NAMALWA (cell line): Measurements from ENCODE around the gene NDUFS2.
A peak's percentile ranks its signal among the peaks of the same experiment; 100 is the strongest.

ENCODE experiments used
- DNase-seq: peaks from one replicate; pipeline ENCODE4 v3.0.0-alpha.2; 2015; ENCODE audit warnings: low spot score

Gene NDUFS2

GRCh38 chr1:161201836-161202712, at the start of gene NDUFS2:
Gene NDUFS2 (plus strand): TSS chr1:161202367. CDS start chr1:161202386, 19 bp downstream.
- peak; percentile 100 for DNase-seq

- peak; percentile 39 for DNase-seq
Measured at GRCh38 chr1:161153176-161153575, 49.0 kb upstream of the NDUFS2 start.

GRCh38 chr1:161153682-161154337, 48.4 kb upstream of the NDUFS2 start, which contains the start of gene UFC1:
Gene UFC1 (plus strand): TSS chr1:161153978. CDS start chr1:161153998, 20 bp downstream.
- peak; percentile 99 for DNase-seq

GRCh38 chr1:161157867-161158266, 44.3 kb upstream of the NDUFS2 start:
- peak; percentile 53 for DNase-seq

- DNase-seq = peak; percentile 50
Measured at GRCh38 chr1:161158316-161159010, 43.7 kb upstream of the NDUFS2 start.

GRCh38 chr1:161159087-161159912, 42.9 kb upstream of the NDUFS2 start, which contains the start of gene USP21:
Gene USP21 (plus strand): TSS chr1:161159500. CDS start chr1:161160641, 1,141 bp downstream.
- peak; percentile 97 for DNase-seq

- no peak for DNase-seq
Measured at GRCh38 chr1:161159913-161160243, 42.3 kb upstream of the NDUFS2 start.

- no peak for DNase-seq
Measured at GRCh38 chr1:161160671-161161145, 41.5 kb upstream of the NDUFS2 start.

GRCh38 chr1:161161652-161162051, 40.5 kb upstream of the NDUFS2 start:
- DNase-seq = no peak

GRCh38 chr1:161162052-161162451, 40.1 kb upstream of the NDUFS2 start:
- DNase-seq = no peak

- no peak for DNase-seq
Measured at GRCh38 chr1:161162806-161163205, 39.4 kb upstream of the NDUFS2 start.

GRCh38 chr1:161163793-161164192, 38.4 kb upstream of the NDUFS2 start:
- no peak for DNase-seq

- DNase-seq = no peak
Measured at GRCh38 chr1:161164901-161165610, 37.1 kb upstream of the NDUFS2 start.

- peak; percentile 100 for DNase-seq
Measured at GRCh38 chr1:161165742-161166668, 36.2 kb upstream of the NDUFS2 start, which contains the start of gene PPOX. Gene PPOX (plus strand): TSS chr1:161166426. CDS start chr1:161166848, 422 bp downstream.

- peak; percentile 57 for DNase-seq
Measured at GRCh38 chr1:161166669-161167548, 35.3 kb upstream of the NDUFS2 start.

- no peak for DNase-seq
Measured at GRCh38 chr1:161168906-161169305, 33.3 kb upstream of the NDUFS2 start.

GRCh38 chr1:161171191-161171590, 31.0 kb upstream of the NDUFS2 start:
- no peak for DNase-seq

GRCh38 chr1:161171696-161172095, 30.5 kb upstream of the NDUFS2 start:
- DNase-seq = no peak

GRCh38 chr1:161172349-161172748, 29.8 kb upstream of the NDUFS2 start:
- DNase-seq = no peak
